ENCODE data around the gene GP5. TPM values are rescaled to one million over a fixed set of nuclear protein-coding genes. Genes with fewer than 3 reads are reported as not detected.

GP5 gene
- total and polyA plus RNA-seq, 2 experiments from 2014 or later, result 0.11 TPM; not detected in 1

GRCh38 chr3:194383276-194383940, 15.7 kb downstream of the GP5 start:
- no peak overlapping the region for H2AFZ ChIP-seq
- H3K4me2 ChIP-seq (ENCODE audit: unreplicated experiment), result no peak overlapping the region
- in situ Hi-C loops (cut with MboI), result no loop called here
- no peak overlapping the region for H3K27ac ChIP-seq
- 87 to 90% methylated on average over 14 of the region's 14 CpGs for WGBS, 2 experiments (ENCODE audit: low coverage in 1 of 2, low lambda C conversion rate in 2 of 2, missing lambda C conversion rate in 2 of 2)
- H4K20me1 ChIP-seq (ENCODE audit: insufficient read depth), result no peaks in the 10 kb centered on the region
- no peaks in the 10 kb centered on the region for H3K79me2 ChIP-seq (ENCODE audit: insufficient read depth)
- TF ChIP-seq EZH2phosphoT487 (IDR thresholded peaks at IDR 0.05; ENCODE audit: insufficient read depth, low read depth), result no peak
- TF ChIP-seq EZH2 (IDR thresholded peaks at IDR 0.05; ENCODE audit: insufficient read depth, poor library complexity, severe bottlenecking), result no peak
- no peaks in the 10 kb centered on the region for H3K9me2 ChIP-seq (ENCODE audit: insufficient read depth)
- no peaks in the 10 kb centered on the region for H3K36me3 ChIP-seq (ENCODE audit: low read depth)
- H3K9ac ChIP-seq, result no peak overlapping the region
- DNase-seq, result no peak
- no peaks in the 10 kb centered on the region for H3K4me1 ChIP-seq (ENCODE audit: insufficient read depth)
- H3K27me3 ChIP-seq (replicated peaks; ENCODE audit: insufficient read depth), result peaks cover 4% of the 10 kb centered on the region; the same call in 1 of the 2 replicates
- no peaks in the 10 kb centered on the region for H3K9me3 ChIP-seq (ENCODE audit: low read depth)
- H3K4me3 ChIP-seq, result no peak overlapping the region
- H3F3A ChIP-seq (ENCODE audit: insufficient read depth), result no peaks in the 10 kb centered on the region

GRCh38 chr3:194382892-194383223, 16.2 kb downstream of the GP5 start:
- no peak for DNase-seq

GRCh38 chr3:194382196-194382891, 16.7 kb downstream of the GP5 start:
- Histone ChIP-seq H3K27ac (no peak overlapping the region), H3K9ac (no peak overlapping the region), H3K4me3 (no peak overlapping the region), H3K9me3 (ENCODE audit: low read depth) (no peaks in the 10 kb centered on the region), H3K9me2 (ENCODE audit: insufficient read depth) (no peaks in the 10 kb centered on the region), H3K4me2 (ENCODE audit: unreplicated experiment) (no peak overlapping the region), H3K27me3 (replicated peaks; ENCODE audit: insufficient read depth) (peaks cover 4% of the 10 kb centered on the region; the same call in 1 of the 2 replicates), H2AFZ (no peak overlapping the region), H4K20me1 (ENCODE audit: insufficient read depth) (no peaks in the 10 kb centered on the region), H3F3A (ENCODE audit: insufficient read depth) (no peaks in the 10 kb centered on the region), H3K79me2 (ENCODE audit: insufficient read depth) (no peaks in the 10 kb centered on the region), H3K4me1 (ENCODE audit: insufficient read depth) (no peaks in the 10 kb centered on the region; the same call in 1 of the 2 replicates), H3K36me3 (ENCODE audit: low read depth) (no peaks in the 10 kb centered on the region)
- no peak for DNase-seq
- in situ Hi-C loops (cut with MboI), result no loop called here
- TF ChIP-seq EZH2 (IDR thresholded peaks at IDR 0.05; ENCODE audit: insufficient read depth, poor library complexity, severe bottlenecking), result no peak
- TF ChIP-seq EZH2phosphoT487 (IDR thresholded peaks at IDR 0.05; ENCODE audit: insufficient read depth, low read depth), result no peak
- WGBS, 2 experiments (ENCODE audit: low coverage in 1 of 2, low lambda C conversion rate in 2 of 2, missing lambda C conversion rate in 2 of 2), result 89 to 92% methylated on average over 17 to 20 of the region's 20 CpGs

More at GRCh38 chr3:194382892-194383223, 16.2 kb downstream of the GP5 start:
- TF ChIP-seq EZH2phosphoT487 (IDR thresholded peaks at IDR 0.05; ENCODE audit: insufficient read depth, low read depth) (no peak), EZH2 (IDR thresholded peaks at IDR 0.05; ENCODE audit: insufficient read depth, poor library complexity, severe bottlenecking) (no peak)
- H3K36me3 ChIP-seq (ENCODE audit: low read depth), result no peaks in the 10 kb centered on the region
- no peaks in the 10 kb centered on the region for H3K9me2 ChIP-seq (ENCODE audit: insufficient read depth)
- H2AFZ ChIP-seq, result no peak overlapping the region
- no peak overlapping the region for H3K4me3 ChIP-seq
- H3K27me3 ChIP-seq (replicated peaks; ENCODE audit: insufficient read depth), result peaks cover 4% of the 10 kb centered on the region; the same call in 1 of the 2 replicates
- H4K20me1 ChIP-seq (ENCODE audit: insufficient read depth), result no peaks in the 10 kb centered on the region
- H3K27ac ChIP-seq, result no peak overlapping the region
- no peaks in the 10 kb centered on the region for H3F3A ChIP-seq (ENCODE audit: insufficient read depth)
- no peak overlapping the region for H3K4me2 ChIP-seq (ENCODE audit: unreplicated experiment)
- no peak overlapping the region for H3K9ac ChIP-seq
- H3K79me2 ChIP-seq (ENCODE audit: insufficient read depth), result no peaks in the 10 kb centered on the region
- in situ Hi-C loops (cut with MboI), result no loop called here
- WGBS, 2 experiments (ENCODE audit: low coverage in 1 of 2, low lambda C conversion rate in 2 of 2, missing lambda C conversion rate in 2 of 2), result 86 to 87% methylated on average over 9 of the region's 9 CpGs
- no peaks in the 10 kb centered on the region for H3K4me1 ChIP-seq (ENCODE audit: insufficient read depth)
- no peaks in the 10 kb centered on the region for H3K9me3 ChIP-seq (ENCODE audit: low read depth)

GRCh38 chr3:194381460-194381875, 17.6 kb downstream of the GP5 start:
- no peaks in the 10 kb centered on the region for H3F3A ChIP-seq (ENCODE audit: insufficient read depth)
- no peaks in the 10 kb centered on the region for H3K79me2 ChIP-seq (ENCODE audit: insufficient read depth)
- H3K9ac ChIP-seq, result no peak overlapping the region
- H3K9me2 ChIP-seq (ENCODE audit: insufficient read depth), result no peaks in the 10 kb centered on the region
- H3K27me3 ChIP-seq (replicated peaks; ENCODE audit: insufficient read depth), result peaks cover 4% of the 10 kb centered on the region; the same call in 1 of the 2 replicates
- WGBS, 2 experiments (ENCODE audit: low coverage in 1 of 2, low lambda C conversion rate in 2 of 2, missing lambda C conversion rate in 2 of 2), result 58 to 60% methylated on average over 17 of the region's 17 CpGs
- no peak overlapping the region for H3K27ac ChIP-seq
- DNase-seq, result no peak
- no peaks in the 10 kb centered on the region for H3K36me3 ChIP-seq (ENCODE audit: low read depth)
- no peak overlapping the region for H2AFZ ChIP-seq
- in situ Hi-C loops (cut with MboI), result no loop called here
- no peak overlapping the region for H3K4me3 ChIP-seq
- H3K4me1 ChIP-seq (ENCODE audit: insufficient read depth), result no peaks in the 10 kb centered on the region; the same call in 1 of the 2 replicates
- no peaks in the 10 kb centered on the region for H4K20me1 ChIP-seq (ENCODE audit: insufficient read depth)
- H3K4me2 ChIP-seq (ENCODE audit: unreplicated experiment), result no peak overlapping the region
- no peak for TF ChIP-seq EZH2phosphoT487 (IDR thresholded peaks at IDR 0.05; ENCODE audit: insufficient read depth, low read depth)
- no peak for TF ChIP-seq EZH2 (IDR thresholded peaks at IDR 0.05; ENCODE audit: insufficient read depth, poor library complexity, severe bottlenecking)
- no peaks in the 10 kb centered on the region for H3K9me3 ChIP-seq (ENCODE audit: low read depth)

All from GM23248 (cell line).